ENCODE results near the gene ATP11C. TPM values are rescaled to one million over a fixed set of nuclear protein-coding genes. Genes with fewer than 3 reads are reported as not detected.

The ATP11C gene
- total and polyA plus RNA-seq, 2 experiments from 2014 or later = 44.0 to 90.7 TPM

DNA sequence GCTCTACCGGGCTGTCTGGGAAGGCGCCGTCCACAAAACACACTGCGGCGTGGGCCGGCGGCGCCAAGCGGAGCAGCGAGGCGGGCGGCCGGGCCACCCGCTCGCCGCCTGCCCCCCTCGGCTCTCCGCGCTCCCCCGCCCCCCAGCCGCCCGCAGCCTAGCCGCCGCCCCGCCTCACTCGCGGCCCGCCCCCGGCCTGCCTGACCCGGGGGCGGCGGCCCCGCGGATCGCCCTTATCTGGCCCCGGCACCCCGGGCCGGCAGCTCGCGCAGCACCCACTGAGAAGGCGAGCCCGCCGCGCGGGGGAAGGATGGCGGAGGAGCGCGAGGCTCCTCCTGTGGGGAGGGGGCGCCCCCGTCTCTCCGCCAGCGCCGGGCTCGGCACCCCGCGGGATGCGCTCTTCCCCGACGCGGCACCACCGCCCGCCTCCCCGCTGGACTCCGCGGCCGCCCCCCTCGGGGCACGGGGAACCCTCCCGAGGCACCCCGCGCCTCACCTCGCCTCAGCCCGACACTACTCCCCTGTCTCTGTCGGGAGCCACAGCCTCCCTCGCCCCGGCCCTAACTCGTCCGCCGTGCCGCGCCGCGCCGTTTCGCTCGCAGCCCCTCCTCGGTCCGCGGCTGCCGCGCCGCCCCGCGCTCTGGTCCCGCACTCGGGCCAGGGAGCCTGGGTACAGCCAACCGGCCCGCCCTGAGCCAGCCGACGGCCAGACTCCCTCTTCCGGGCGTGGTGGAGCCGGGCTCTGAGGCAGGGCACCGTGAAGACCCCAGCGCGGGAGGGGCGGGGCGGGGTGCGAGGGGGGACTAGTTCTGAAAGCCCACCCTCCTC lies 566 bp downstream of the ATP11C start:
- H3K27me3 ChIP-seq (ENCODE audit: insufficient read depth) = peaks cover 3% of the 10 kb centered on the region; the same call in 1 of the 2 replicates
- peak overlapping the region; percentile 86 for H3K4me2 ChIP-seq
- peak overlapping the region; percentile 71 for H3K4me3 ChIP-seq
- 0 out of 2 replicates have a peak, but pooled peaks cover 9% of the 10 kb centered on the region for H4K20me1 ChIP-seq (replicated peaks; ENCODE audit: insufficient read depth)
- Mint-ChIP-seq H3K27ac (peak overlapping the region; percentile 83; the same call in 1 of the 2 replicates), H3K9me3 (no peaks in the 10 kb centered on the region), H3K36me3 (ENCODE audit: low read depth) (no peaks in the 10 kb centered on the region), H3K4me1 (peaks cover 30% of the 10 kb centered on the region), H3K27me3 (ENCODE audit: insufficient read depth, low read depth, poor library complexity) (peaks cover 5% of the 10 kb centered on the region), H3K4me3 (peak overlapping the region; percentile 83)
- peaks cover 42% of the 10 kb centered on the region for H3K79me2 ChIP-seq (replicated peaks; ENCODE audit: insufficient read depth)
- H3K36me3 ChIP-seq (ENCODE audit: insufficient read depth) = no peaks in the 10 kb centered on the region
- no peaks in the 10 kb centered on the region for H3F3A ChIP-seq (replicated peaks; ENCODE audit: low read depth)
- H2AFZ ChIP-seq = no peak overlapping the region
- peaks cover 28% of the 10 kb centered on the region for H3K4me1 ChIP-seq (ENCODE audit: insufficient read depth)
- ATAC-seq = peak; percentile 61
- no peaks in the 10 kb centered on the region for H3K9me2 ChIP-seq (ENCODE audit: insufficient read depth)
- peak; percentile 56 for DNase-seq (ENCODE audit: low spot score)
- no peak for TF ChIP-seq POLR2AphosphoS5 (IDR thresholded peaks at IDR 0.05; ENCODE audit: low read depth)
- TF ChIP-seq EZH2phosphoT487 (IDR thresholded peaks at IDR 0.05; ENCODE audit: unreplicated experiment) = no peak
- TF ChIP-seq, protein P1, sequence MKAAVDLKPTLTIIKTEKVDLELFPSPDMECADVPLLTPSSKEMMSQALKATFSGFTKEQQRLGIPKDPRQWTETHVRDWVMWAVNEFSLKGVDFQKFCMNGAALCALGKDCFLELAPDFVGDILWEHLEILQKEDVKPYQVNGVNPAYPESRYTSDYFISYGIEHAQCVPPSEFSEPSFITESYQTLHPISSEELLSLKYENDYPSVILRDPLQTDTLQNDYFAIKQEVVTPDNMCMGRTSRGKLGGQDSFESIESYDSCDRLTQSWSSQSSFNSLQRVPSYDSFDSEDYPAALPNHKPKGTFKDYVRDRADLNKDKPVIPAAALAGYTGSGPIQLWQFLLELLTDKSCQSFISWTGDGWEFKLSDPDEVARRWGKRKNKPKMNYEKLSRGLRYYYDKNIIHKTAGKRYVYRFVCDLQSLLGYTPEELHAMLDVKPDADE (IDR thresholded peaks at IDR 0.05) = no peak
- TF ChIP-seq STAT1 (IDR thresholded peaks at IDR 0.05; ENCODE audit: unreplicated experiment) = no peak
- TF ChIP-seq ZNF114 (CRISPR knock-in tag; IDR thresholded peaks at IDR 0.05) = no peak
- no peak for TF ChIP-seq JUNB (IDR thresholded peaks at IDR 0.05; ENCODE audit: unreplicated experiment)
- TF ChIP-seq CREB1 (CRISPR knock-in tag; IDR thresholded peaks at IDR 0.05; ENCODE audit: low read depth) = no peak
- TF ChIP-seq, protein P2, sequence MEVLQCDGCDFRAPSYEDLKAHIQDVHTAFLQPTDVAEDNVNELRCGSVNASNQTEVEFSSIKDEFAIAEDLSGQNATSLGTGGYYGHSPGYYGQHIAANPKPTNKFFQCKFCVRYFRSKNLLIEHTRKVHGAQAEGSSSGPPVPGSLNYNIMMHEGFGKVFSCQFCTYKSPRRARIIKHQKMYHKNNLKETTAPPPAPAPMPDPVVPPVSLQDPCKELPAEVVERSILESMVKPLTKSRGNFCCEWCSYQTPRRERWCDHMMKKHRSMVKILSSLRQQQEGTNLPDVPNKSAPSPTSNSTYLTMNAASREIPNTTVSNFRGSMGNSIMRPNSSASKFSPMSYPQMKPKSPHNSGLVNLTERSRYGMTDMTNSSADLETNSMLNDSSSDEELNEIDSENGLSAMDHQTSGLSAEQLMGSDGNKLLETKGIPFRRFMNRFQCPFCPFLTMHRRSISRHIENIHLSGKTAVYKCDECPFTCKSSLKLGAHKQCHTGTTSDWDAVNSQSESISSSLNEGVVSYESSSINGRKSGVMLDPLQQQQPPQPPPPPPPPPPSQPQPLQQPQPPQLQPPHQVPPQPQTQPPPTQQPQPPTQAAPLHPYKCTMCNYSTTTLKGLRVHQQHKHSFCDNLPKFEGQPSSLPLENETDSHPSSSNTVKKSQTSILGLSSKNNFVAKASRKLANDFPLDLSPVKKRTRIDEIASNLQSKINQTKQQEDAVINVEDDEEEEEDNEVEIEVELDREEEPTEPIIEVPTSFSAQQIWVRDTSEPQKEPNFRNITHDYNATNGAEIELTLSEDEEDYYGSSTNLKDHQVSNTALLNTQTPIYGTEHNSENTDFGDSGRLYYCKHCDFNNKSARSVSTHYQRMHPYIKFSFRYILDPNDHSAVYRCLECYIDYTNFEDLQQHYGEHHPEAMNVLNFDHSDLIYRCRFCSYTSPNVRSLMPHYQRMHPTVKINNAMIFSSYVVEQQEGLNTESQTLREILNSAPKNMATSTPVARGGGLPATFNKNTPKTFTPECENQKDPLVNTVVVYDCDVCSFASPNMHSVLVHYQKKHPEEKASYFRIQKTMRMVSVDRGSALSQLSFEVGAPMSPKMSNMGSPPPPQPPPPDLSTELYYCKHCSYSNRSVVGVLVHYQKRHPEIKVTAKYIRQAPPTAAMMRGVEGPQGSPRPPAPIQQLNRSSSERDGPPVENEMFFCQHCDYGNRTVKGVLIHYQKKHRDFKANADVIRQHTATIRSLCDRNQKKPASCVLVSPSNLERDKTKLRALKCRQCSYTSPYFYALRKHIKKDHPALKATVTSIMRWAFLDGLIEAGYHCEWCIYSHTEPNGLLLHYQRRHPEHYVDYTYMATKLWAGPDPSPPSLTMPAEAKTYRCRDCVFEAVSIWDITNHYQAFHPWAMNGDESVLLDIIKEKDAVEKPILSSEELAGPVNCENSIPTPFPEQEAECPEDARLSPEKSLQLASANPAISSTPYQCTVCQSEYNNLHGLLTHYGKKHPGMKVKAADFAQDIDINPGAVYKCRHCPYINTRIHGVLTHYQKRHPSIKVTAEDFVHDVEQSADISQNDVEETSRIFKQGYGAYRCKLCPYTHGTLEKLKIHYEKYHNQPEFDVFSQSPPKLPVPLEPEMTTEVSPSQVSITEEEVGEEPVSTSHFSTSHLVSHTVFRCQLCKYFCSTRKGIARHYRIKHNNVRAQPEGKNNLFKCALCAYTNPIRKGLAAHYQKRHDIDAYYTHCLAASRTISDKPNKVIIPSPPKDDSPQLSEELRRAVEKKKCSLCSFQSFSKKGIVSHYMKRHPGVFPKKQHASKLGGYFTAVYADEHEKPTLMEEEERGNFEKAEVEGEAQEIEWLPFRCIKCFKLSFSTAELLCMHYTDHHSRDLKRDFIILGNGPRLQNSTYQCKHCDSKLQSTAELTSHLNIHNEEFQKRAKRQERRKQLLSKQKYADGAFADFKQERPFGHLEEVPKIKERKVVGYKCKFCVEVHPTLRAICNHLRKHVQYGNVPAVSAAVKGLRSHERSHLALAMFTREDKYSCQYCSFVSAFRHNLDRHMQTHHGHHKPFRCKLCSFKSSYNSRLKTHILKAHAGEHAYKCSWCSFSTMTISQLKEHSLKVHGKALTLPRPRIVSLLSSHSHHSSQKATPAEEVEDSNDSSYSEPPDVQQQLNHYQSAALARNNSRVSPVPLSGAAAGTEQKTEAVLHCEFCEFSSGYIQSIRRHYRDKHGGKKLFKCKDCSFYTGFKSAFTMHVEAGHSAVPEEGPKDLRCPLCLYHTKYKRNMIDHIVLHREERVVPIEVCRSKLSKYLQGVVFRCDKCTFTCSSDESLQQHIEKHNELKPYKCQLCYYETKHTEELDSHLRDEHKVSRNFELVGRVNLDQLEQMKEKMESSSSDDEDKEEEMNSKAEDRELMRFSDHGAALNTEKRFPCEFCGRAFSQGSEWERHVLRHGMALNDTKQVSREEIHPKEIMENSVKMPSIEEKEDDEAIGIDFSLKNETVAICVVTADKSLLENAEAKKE (CRISPR knock-in tag; IDR thresholded peaks at IDR 0.05) = no peak
- TF ChIP-seq, protein P3, sequence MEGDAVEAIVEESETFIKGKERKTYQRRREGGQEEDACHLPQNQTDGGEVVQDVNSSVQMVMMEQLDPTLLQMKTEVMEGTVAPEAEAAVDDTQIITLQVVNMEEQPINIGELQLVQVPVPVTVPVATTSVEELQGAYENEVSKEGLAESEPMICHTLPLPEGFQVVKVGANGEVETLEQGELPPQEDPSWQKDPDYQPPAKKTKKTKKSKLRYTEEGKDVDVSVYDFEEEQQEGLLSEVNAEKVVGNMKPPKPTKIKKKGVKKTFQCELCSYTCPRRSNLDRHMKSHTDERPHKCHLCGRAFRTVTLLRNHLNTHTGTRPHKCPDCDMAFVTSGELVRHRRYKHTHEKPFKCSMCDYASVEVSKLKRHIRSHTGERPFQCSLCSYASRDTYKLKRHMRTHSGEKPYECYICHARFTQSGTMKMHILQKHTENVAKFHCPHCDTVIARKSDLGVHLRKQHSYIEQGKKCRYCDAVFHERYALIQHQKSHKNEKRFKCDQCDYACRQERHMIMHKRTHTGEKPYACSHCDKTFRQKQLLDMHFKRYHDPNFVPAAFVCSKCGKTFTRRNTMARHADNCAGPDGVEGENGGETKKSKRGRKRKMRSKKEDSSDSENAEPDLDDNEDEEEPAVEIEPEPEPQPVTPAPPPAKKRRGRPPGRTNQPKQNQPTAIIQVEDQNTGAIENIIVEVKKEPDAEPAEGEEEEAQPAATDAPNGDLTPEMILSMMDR (conservative IDR thresholded peaks at IDR 0.05; ENCODE audit: low read depth in 2 of 2) = no peak
- TF ChIP-seq, protein P4, sequence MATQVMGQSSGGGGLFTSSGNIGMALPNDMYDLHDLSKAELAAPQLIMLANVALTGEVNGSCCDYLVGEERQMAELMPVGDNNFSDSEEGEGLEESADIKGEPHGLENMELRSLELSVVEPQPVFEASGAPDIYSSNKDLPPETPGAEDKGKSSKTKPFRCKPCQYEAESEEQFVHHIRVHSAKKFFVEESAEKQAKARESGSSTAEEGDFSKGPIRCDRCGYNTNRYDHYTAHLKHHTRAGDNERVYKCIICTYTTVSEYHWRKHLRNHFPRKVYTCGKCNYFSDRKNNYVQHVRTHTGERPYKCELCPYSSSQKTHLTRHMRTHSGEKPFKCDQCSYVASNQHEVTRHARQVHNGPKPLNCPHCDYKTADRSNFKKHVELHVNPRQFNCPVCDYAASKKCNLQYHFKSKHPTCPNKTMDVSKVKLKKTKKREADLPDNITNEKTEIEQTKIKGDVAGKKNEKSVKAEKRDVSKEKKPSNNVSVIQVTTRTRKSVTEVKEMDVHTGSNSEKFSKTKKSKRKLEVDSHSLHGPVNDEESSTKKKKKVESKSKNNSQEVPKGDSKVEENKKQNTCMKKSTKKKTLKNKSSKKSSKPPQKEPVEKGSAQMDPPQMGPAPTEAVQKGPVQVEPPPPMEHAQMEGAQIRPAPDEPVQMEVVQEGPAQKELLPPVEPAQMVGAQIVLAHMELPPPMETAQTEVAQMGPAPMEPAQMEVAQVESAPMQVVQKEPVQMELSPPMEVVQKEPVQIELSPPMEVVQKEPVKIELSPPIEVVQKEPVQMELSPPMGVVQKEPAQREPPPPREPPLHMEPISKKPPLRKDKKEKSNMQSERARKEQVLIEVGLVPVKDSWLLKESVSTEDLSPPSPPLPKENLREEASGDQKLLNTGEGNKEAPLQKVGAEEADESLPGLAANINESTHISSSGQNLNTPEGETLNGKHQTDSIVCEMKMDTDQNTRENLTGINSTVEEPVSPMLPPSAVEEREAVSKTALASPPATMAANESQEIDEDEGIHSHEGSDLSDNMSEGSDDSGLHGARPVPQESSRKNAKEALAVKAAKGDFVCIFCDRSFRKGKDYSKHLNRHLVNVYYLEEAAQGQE (IDR thresholded peaks at IDR 0.05; ENCODE audit: unreplicated experiment) = no peak
- no peak for TF ChIP-seq EZH2 (IDR thresholded peaks at IDR 0.05; ENCODE audit: low read depth, unreplicated experiment)
- TF ChIP-seq ZNF331 (CRISPR knock-in tag; IDR thresholded peaks at IDR 0.05; ENCODE audit: low read depth) = no peak
- no peak for TF ChIP-seq NANOG (IDR thresholded peaks at IDR 0.05; ENCODE audit: borderline replicate concordance)
- H3K27ac ChIP-seq (ENCODE audit: low read depth) = no peak overlapping the region

All from GM23338 (cell line).